GM18520 (cell line): ENCODE measurements around the gene NR2F1-AS1.
A peak's percentile ranks its signal among the peaks of the same experiment; 100 is the strongest.

ENCODE experiments used
- ATAC-seq: cut with Tn5 transposase; IDR thresholded peaks from one replicate; pipeline ENCODE4 v1.9.1; 2021; ENCODE audit not compliant: unreplicated experiment

The NR2F1-AS1 gene

DNA sequence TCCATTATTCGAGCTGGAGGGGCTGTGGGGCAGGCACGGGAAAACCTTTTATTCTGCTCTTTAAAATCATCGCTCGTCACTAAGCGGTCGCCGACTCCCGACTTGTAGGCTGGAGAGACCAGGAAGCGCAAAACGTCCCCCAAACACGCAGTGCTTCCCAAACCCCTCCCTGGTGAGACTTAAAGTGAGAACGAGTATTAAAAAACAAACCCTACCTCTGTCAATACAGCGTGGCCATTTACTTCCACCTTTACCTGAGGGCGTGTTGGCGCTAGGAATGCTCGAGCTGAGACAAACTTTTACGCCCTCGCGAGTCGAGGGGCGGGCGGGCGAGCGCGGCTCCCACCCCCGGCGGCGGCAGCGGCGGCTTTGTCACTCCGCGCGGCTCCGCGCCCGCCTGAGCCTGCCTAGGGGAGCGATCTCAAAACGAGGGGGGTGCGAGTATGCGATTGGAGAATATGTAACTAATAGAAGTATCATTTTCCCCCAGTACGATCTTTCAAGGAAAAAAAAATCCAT lies at the start of gene NR2F1-AS1:
Gene NR2F1-AS1 (minus strand): TSS at position 293 of the 519 bp plus-strand sequence.
- ATAC-seq: peak; percentile 16

DNA sequence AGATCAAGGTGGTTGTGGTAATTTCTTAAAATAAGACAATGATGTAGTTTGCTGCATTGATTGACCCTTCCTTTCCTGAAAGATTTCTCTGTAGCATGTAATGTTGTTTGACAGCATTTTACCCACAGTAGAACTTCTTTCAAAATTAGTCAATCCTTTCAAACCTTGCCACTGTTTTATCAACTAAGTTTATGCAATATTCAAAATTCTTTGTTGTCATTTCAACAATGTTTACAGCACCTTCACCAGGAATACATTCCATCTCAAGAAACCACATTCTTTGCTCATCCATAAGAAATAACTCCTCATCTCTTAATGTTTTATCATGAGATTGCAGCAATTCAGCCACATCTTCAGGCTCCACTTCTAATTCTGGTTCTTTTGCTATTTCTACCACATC lies 45.8 kb upstream of the NR2F1-AS1 start:
- no peak for ATAC-seq

DNA sequence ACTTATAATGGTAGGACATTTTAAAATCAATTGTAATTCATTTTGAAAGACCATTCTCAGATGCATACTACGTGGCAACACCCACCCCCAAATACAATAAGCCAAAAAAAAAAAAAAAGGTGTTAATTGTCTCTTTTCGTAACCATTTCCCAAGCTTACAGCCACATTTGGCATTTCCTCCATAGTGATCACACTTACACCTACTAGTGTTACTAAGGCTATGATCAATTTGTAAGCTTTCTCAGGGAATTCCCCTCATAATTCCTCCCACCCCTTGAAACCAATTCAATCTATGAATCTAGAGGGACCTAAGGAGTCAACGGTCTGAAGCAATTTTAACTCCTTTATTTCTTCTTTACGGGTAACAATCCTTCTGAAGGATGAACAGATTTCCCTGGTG lies 42.1 kb upstream of the NR2F1-AS1 start:
- ATAC-seq: no peak

DNA sequence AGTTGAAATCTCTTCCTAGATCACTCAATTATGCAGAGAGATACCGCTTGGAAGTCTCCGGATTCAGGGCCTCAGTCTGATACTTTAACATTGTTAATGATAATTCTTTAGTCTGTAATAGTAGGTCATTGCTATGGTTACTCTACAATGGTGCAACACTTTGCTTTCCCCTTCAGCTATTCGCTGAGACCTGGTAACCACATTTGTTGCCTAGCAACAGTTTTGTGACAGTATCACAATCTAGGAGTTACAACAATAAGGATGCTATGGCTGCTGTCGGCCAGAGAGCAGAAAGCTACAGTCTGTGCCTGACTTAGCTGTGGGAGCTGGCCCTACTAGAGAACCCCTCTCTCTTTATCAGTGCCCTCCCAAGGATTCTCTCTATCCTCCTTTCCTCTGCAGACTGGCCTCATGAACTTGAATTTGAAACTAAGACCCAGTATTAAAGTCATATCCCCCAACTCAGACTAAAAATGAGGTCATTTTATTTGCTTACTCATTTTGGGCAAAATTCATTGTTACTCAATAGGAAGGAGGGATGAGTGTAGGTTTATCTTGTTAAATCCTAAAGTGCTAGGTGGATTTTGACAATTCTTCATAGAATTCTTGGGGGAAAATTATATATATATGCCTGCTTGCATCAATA lies 41.3 kb upstream of the NR2F1-AS1 start:
- ATAC-seq: no peak

DNA sequence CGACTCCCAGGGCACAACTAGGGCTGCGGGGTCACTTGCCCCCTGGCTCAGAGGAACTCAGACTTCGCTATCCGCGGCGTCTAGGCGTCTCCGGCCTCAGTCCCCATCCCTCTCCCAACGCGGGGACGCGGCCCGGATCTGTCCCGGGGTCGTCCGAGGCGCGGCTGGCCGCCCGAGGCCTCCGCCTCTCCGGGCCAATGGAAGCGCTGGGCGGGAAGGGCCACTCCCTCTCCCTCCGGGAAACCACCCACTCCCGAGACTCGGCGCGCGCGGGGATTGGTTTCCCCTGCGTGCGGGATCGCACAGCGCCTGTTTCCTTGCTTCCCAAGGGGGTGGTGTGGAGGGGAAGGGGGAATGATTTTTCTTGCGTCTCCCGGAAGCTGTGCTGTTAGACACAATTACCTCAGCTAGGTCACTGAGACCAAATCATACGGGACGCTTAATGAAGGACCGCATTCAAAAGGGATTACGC lies 40.3 kb upstream of the NR2F1-AS1 start:
- ATAC-seq: peak; percentile 2

DNA sequence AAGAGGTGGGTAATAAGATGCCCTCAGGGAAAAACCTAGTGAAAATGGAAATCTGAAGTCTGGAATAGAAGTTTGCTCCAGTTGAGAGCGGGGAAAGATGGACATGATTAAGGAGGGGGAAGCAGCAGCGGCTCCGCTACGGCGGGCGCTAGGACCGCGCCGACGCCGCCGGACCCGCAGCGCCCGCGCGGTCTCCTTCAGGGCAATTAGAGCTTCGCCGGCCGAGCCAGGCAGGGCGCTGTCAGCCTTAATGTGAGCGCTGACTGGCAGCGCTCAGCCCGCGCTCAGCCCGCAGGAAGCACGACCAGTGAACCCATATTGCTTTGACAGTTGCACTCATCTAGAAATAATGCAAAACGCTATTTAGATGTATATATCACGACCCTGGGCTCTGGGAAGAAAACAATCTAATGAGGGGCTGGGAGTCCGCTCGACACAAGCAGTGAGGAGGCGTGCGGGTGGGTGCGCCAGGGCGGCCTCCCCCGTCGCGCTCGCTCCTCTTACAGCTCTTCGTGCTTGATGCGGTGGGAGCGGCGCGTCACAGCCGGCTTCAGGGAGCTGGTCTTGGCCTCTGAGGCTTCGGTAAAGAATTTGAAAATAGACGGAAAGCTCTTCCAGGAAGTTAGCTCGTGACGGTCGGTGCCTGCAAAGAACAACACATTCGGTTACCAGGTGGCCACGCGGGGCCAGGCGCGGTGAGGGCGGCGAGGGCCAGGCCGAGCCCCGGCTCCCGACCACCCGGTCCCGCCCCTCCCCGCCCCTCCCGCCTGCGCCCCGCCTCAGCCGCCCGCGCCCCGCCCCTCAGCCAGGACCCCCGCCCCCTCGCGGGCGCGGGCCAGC lies 39.7 kb upstream of the NR2F1-AS1 start:
- peak; percentile 98 for ATAC-seq

DNA sequence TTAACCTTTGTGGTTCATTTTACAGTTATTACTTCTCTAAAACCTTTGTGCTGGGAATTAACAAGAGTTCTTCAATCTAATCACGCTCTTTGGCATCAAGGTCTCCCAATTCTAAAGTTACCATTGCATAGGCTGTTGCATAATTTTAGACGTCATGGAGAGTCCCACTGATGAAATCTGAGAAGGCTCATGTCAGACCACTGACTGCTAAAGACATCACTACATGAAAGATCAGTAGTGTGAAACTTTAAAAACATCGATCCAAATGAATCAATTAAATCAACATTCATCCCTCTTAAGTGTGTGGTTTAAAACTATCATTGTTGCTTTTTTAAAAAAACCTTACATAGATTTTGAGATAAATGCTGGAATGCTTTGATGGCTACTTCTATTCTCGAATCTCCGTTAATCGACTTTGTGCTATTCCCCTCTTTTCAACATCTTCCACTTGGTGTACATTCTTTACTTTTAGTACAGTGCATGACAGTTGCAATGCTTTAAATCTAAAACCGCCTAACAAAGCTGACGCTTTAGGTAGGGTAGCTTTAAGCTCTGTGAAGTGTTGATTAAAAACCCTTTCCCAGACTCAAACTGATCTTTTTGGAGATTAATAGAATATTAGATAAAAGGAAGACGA lies 35.6 kb upstream of the NR2F1-AS1 start:
- no peak for ATAC-seq

DNA sequence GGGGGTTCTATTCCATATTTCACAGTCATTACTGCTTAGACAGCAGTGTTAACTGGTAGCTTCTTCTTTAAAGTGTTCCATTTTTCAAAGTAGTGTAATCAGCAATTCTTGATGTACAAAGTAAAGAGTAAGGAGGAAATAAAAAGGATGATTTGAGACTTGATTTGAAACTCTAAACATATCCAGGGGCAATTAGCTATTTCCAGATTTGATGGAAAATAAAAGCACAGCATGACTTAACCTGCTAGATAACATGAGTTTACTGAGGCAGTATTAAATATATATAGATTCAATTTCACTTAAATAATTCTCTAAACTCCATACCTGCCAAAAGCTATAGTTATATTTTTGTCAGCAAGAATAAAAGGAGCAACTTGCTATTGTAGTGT lies 31.8 kb upstream of the NR2F1-AS1 start:
- no peak for ATAC-seq

DNA sequence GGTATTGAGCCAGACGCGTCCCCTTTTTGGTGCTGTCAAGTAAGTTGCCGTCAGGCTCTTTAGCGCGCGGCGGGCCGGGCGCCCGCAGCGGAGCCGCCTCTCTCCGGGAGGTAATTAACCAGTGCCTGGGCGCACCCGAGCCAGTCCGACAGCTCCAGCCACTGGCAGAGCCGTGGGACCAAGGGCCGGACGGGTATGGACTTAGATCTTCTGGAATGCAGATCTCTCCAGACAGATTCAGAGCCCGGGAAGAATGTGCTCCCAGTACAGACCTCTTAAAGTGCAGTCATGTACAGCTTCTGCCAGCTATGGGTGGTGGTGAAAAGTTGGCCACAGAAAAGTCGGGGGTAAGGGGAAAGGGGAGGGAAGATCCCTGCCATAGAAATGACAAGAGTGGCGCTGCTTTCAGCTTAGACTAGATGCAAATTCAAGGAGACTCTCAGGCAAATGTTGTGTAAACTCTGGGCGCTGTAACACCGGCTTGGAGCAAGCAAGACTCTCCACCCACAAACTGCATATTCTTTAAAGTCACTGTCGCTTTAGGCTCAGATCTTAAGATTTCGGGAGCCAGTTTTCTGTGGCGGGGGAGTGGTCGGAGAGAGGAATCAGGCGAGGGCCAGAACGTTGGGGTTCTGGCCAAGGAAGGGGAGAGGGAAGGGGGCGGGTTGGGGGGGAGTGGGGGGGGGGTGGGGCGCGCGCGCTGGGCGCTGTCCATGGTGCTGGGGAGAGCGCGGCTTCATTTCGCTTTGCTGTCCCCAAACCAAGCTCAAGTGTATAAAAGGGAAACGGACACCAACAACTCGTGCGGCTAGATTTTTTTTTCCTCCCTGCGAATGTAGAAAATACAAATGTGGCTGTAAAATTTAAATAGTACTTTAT lies 31.2 kb upstream of the NR2F1-AS1 start:
- ATAC-seq: no peak

DNA sequence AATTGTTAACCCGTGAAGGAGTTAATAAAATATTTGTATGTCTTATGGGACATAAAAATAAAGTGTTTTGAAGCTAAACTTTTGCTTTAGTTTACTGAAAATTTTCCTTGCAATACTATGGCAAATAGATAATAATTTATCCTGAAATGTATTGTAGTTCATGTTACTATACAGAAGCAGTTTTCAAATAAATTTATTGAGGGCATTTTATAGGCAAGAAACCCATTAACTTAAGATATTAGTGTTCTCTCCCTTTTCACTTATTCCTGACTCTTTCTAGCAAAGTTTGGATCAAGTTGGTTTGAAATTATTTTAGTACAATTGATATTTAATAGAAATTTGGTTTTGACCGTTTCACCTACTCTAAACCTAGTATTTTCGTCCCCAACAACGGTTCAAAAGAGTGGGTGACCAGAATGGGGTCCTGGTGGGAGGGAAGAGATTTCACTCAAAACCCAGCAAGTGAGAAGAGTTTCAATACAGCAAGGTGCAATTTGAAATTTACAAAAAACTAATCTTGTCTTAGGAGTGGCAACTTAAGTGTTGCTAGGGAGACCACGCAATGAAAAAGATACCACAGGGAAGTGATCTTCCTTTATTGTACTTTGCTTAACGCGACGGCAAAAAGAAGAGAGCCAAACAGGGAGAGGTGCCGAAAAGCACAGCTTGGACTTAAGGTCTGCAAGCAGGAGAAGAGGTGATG lies 30.4 kb upstream of the NR2F1-AS1 start:
- ATAC-seq: no peak

DNA sequence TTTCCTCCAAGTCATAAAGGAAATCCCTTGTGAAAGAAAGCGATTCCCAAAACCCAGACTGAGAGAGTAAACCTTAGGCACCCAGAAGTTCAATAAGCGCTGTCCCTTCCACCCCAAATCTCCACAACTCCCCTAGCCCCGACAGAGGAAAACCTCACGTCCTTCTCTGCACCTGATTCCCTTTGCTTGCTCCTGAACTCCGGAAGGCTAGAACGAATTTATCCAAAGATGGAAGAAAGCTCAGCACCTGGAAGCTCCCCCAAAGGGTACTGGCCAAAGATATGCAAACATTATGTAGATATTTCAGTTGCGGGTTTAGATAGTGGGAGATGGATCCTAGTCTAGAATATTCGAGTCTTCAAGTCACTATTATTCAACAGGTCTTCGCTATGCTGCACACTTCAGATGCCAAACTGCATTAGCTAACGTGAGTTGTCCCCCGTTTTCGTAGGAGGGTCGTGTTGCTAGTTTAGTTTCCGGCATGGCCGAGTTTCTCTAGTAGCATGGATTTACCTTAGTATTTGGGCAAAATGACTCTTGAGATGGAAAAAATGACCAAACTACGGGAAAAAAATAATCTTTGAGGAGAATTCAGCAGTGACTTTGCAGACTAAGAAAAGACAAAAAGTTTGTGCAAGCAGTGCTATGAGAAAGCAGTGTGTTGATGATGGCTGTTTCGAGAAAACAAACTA lies 29.7 kb upstream of the NR2F1-AS1 start:
- no peak for ATAC-seq

DNA sequence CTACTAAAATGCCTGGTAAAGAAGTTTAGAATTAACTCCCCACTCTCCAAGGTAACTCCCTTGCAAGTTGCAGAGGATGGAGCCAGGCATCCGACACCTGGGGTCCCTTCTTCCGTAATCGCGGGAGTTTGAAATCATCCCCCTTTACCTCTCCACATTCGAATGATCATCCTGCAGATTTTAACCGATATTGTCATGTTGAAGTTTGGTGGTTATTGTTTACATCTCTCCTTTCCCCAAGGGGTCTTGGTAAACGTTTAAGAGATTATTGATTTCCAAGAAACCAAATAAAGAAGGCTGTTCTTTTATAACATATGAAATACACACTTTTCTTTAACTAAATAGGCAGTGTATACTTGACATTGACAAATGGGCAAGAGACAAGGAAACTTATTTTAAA lies 28.7 kb upstream of the NR2F1-AS1 start:
- ATAC-seq: no peak

DNA sequence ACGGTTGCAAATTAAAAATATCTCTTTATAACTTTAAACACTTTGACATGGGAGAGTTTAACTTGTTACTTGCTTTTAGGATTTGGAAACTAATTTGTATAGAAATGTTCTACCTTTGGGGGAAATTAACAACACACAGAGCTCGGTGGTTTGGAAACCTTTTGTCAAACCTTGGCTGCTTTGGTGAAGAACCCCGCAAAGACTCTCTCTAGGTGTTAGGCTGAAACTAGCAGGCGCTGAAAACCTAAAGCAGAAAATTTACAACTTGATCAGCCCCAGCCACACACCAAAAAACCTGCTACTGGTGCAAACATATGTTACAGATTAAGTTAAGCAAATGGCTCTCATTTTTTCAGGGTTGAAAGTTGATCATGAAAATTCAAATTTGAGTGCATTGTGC lies 27.8 kb upstream of the NR2F1-AS1 start:
- no peak for ATAC-seq

DNA sequence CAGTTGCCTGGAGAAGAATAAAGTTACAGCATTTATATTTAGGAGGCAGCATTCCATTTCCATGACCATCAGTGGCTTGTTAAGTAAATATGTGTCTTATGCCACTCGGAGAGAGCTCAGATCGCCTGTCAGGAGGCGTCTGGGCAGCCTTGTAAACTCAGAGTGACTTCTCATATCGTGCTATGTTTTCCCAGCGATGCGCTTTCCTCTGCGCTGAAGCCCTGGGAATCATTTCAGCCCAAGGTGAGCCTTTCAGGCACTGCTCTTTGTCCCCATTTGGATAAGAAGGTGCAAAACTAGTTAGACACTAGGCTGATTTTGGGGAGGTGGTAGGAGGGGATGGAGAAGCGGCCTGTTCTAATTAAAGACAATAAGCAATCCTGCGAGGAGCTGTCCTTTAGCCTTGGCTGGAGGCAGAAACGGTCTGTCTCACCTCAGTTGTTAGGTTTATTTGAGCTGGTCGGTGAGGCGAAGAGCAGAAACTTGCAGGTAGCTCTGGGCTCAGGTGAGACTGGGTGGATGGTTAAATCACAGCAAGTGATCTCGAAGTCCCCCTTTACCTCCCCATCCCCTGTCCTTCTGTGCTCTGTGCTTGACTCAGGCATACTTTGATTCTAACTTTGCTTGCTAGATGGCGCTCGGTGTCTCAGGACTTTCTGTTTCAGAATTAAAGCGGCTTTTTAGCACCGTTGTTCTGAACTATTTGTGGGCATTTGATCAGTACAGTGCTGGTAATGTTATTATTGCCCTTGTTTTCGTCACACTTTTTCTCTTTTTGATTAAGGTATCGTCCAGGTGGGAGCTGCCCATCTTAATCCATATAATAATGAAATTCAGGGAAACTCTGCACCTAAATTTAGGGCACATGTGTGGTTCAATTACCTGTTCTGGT lies 26.6 kb upstream of the NR2F1-AS1 start:
- ATAC-seq: peak; percentile 75

DNA sequence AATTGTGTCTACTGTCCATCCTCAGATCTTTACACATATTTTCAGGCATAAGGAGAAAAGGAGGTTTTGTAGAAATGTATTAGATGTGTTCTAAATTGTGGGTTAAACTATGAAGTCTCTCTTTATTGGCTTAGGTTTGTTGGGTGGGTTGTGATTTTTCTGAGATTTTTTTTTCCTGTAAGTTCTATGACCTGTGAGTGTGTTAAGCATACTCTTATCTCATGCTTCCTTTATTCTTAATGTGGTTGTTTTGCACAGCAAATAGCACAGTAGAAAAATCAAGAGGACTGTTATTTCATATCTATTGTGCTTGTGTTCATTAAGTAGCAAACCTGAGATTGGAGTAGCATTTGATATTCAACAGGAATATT lies 25.3 kb upstream of the NR2F1-AS1 start:
- no peak for ATAC-seq

DNA sequence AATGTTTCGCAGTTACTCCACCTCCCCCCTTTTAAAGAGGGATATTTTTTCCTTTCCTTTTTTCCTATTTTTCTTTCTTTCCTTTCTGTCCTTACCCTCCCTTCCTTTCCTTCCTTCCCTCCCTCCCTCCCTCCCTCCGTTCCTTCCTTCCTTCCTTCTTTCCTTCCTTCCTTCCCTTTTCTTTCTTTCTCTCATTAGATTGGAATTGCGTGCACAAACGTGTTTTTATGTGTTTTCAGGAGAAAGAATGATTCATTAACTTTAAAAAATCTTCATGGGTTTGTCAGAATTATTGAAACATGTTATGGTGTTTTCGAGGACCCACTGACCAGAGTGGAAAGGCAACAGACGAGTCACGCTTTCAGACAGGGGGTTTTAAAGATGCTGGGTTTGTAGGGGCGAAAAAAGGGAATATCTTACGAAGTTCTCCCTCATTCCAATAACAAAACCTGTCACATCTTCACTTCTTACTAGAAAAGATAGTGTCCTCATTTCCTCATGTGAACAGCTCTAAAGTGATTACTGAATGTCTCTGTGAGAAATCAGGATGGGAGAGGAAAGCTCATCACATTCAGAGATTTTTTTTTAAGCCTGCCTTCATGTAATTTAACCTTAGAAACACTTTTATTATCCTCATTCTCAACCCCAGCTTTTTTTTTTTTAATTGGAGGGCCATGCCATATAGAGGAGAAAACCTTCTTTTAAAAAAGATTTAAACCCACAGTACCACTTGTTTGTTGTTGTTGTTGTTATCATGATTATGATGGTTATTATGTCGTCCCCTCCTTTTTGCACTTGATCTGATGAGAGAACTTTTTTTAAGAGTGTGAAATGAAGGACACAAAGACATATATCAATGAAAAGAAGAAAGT lies 23.9 kb upstream of the NR2F1-AS1 start:
- no peak for ATAC-seq

DNA sequence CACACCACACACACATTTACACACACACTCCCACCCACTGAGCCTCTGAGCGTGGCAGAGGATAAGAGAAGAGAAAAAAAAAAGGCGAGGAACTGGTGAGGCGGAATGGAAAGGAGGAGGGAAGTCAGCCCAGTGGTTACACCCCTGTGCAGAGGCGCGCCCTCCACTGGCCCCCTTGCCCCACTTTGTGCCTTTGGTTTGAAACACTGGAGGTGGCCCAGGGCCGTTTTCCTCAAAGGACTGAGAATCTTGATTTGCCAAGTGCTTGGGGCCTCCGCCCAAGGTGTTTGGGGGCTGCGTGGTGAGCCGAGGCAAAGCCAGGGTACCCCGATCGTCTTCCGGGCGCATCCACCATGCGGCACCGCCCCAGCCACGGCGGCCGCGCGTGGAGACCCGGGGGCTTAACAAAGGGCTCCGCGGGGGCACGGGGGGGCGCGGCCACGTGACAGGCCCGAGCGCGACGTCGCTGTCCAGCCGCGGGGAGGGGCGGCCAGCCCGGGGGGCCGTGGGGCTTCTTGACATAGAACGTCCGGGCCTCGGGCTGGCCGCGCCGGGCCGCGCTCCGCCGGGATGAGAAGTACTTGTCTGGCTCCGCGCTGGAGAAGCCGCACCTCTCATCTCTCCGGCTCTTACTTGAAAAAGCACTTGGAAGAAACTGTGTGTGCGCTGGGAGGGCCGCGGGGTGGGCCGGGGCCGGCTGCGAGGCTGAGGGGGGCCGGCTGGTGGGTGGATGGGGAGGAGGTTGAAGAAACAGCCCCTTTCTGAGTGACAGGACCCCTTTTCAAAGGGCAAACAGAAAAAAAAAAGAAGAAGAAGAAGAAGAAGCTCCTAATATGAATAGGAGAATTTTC lies 23.0 kb upstream of the NR2F1-AS1 start:
- ATAC-seq: no peak
